HG02623 (cell line): ENCODE data around the gene PALLD.
"Not testable (repeated sequence)": the region's sequence is repeated elsewhere in the genome, so short reads cannot be mapped to it uniquely, and the experiment has no call there.

Experiments
- ATAC-seq: cut with Tn5 transposase; IDR thresholded peaks from one replicate; pipeline ENCODE4 v1.9.1; 2021; ENCODE audit warnings: moderate library complexity; ENCODE audit not compliant: unreplicated experiment

The PALLD gene

DNA sequence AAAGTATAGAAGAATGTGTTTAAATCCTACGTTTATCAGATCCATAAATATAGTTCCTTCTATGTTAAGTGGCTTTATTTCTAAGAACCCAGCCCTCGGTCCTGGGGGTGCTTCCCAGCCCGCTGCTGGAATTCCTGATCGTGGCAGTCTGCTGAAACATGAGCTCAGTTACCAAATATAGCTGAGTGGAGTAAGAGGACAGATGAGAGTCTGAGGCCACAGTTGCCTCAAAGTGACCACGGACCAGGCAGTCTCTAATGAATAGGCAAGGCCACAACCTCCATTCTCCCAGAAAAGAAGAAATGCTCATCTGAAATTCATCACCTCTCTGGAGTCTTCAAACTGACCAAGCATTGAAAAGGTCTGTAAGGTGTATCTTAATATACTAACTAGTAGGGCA lies at the start of gene PALLD:
TSS of gene PALLD (plus strand) at position 219 of the 400 bp plus-strand sequence.
- no peak for ATAC-seq

DNA sequence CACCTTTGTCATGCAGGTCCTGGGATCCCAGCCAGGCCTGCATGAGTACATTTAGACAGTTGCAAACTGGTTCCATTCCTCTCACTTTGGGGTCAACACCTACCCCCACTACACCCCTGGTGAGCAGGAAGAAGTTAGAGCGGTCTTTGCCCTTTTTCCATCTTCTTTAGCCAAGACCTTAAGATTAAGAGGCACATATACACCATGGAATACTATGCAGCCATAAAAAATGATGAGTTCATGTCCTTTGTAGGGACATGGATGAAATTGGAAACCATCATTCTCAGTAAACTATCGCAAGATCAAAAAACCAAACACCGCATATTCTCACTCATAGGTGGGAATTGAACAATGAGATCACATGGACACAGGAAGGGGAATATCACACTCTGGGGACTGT lies 47.8 kb upstream of the PALLD start:
- ATAC-seq: not testable (repeated sequence)

DNA sequence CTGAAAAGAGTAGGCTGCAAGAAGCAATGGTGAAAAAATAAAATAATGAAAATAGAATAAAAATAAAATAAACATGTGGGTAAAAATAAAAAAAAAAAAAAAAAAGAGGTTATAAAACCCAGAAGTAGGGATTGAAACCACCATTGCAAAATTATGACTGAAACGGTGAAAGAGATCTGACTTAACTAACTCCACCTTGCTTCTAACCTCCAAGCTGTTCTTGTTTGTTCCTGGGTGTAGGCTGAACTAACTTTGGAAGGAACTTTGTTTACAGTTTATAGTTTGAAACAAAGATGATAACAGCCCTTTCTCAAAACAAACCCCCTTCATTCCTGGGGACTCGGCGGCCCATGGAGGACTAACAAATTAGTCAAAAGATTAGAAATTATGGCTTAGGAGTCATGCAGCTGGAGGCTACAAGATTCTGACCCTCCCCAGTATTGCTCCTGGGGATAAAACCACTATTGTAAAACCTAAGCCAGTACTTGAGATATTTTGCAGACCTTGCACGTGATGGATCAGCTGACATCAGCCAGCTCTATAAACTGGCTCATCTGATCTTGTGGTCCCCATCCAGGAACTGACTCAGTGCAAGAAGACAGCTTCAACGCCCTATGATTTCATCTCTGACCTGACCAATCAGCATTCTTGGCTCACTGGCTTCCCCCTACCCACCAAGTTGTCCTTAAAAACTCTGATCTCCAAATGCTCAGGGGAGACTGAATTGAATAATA lies 47.0 kb upstream of the PALLD start:
- ATAC-seq: no peak

- peak; percentile 11 for ATAC-seq
These were observed 45.5 kb upstream of the PALLD start for GRCh38 chr4:168451331-168451730.

DNA sequence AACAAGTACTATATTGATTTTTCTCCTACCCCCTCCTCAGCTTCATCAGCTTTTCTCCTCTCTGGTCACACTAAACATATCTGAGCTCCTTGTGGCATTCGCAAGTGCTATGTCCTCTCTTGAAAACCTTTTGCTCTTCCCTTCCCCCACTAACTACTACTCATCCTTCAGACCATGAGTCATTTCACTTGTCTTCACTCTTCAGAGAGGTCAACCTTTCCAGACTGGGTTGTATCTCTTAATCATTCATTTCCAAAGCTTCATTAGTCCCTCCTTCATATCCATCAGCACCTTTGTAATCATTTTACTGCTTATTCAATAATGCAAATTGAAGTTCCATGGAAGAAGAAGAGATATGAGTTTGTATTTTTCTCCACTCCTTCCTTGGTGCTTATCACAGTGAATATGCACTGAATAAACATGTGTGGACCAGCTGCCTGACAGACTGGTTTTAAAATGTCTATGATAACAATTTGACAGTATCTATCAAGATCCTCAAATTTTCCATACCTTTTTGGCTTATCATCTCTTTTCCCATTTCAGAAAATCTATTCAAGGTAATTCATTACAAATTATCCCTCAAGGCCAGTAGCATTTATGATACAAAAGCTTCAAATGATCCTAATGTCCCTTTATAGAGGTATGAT lies 45.0 kb upstream of the PALLD start:
- ATAC-seq: peak; percentile 69

GRCh38 chr4:168453146-168453545 lies 43.7 kb upstream of the PALLD start:
- no peak for ATAC-seq

- ATAC-seq: not testable (repeated sequence)
These were observed 38.6 kb upstream of the PALLD start for GRCh38 chr4:168458256-168458655.

DNA sequence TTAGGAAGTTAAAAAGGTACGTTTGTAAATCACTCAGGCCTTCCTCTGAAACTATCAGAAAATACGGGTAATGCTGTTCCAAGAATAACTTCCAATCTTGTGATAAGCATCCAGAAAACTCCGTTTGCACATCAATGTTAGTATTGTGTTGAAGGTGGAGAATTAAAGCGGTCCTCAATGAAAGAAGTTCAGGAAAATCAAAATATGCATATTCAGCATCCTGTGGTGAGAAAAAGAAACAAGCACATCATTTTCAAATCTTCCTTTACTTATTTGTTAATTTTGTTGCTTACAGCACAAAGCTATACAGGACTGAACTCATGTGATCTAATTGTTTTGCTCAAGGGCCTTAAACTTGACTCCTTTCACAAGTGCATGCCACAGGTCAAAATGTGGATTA lies 35.0 kb upstream of the PALLD start:
- no peak for ATAC-seq

- no peak for ATAC-seq
These were observed 23.9 kb upstream of the PALLD start for GRCh38 chr4:168472920-168473319.

- no peak for ATAC-seq
These were observed 22.1 kb upstream of the PALLD start for GRCh38 chr4:168474660-168475320.

GRCh38 chr4:168475745-168476144 lies 21.1 kb upstream of the PALLD start:
- ATAC-seq: no peak

GRCh38 chr4:168478868-168479267 lies 18.0 kb upstream of the PALLD start:
- no peak for ATAC-seq

DNA sequence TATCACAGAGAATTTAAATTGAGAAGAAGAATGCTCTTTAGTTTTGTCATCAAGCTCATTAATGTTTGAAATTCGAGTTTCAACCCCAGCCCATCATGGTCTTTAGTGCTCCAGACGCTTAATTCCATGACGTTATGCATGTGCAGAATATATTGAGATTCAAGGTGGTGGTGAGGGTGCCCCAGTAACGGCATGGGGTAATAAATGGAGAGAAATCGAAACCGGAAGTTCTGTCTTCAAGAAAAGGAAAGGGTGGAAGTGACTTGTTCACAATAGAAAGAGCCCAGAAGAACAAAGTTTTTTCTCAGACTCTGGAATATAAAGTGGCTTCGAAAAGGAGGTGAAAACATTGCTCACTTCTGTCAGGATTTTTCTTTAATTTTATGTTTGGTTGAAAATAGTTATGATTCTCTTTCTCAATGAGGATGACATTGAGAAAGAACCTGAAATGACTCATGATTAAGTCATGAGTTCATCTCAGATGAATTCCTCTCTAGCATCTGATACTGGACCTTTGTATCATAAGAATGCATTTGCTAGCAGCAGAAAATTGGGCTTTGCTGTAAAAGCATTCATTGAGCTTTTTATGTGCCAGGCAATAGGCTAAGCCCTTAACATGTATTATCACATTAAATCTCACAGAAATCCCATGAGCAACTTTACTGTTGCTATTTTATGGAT lies 15.8 kb upstream of the PALLD start:
- ATAC-seq: peak; percentile 27

DNA sequence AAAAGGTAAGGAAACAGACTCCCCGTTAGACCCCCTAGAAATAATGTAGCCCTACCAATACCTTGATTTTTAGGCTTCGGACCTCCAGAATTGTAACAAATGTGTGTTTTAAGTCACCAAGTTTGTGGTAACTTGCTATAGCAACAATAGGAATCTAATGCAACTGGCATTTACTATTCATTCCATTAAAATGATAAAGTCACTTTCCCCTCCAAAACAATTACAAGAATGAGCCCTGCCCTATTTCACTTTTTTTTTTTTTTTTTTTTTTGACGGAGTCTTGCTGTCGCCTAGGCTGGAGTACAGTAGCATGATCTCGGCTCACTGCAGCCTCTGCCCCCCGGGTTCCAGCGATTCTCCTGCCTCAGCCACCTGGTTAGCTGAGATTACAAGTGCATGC lies 13.0 kb upstream of the PALLD start:
- no peak for ATAC-seq

- no peak for ATAC-seq
These were observed 12.2 kb upstream of the PALLD start for GRCh38 chr4:168484626-168485025.

GRCh38 chr4:168485156-168485910 lies 11.5 kb upstream of the PALLD start:
- ATAC-seq: no peak

DNA sequence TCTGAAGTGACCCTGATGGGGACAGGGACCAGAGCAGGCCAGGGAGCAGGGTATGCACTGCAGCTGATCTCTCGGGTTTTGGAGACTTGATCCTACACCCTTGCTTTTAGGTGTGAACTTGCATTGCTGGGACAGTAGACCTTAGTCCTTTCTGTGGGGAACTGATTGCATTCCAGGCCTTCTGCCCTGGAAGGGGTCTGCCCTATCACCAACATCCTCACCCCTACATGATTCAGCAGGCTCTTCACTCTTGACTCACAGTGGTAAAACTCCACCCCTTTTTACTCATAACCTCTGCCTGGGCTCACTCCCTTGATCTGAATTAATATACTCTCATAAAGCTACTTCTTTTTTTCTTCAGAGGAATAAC lies 10.0 kb upstream of the PALLD start:
- ATAC-seq: no peak

DNA sequence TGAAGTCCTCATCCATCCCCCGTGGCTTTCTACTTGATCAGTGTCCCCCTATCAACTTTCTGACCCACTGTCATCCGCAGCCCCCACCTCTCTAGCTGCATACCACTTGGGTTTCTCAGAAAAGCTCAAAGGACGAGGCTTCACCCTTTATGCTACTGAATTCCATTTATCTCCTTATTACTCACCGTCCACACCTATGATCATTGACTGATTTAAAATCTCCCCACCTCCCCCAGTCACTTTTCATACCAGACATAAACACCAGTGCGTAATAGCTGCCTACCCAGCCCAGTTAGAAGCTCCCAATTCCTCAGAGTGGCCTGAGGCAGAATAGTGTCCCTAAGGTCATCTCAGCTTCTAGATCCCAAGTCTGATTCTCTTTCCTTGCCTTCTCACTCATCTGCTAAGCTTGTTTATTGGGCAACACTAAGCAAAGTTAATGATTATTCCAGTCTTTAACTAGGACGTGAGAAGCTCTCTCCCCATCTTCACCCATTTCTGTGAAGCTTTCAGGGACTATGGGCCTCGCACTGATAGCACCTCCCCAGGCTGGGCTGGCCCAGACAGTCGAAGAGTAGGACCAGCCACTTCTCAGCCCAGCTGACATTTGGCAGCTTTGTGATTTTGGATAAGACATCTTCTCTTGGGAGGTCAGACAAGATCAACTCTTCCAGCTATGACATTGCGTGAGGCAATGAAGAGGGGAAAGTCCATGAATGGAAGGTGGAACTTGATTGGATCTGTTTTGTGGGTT lies 9.4 kb upstream of the PALLD start:
- no peak for ATAC-seq

DNA sequence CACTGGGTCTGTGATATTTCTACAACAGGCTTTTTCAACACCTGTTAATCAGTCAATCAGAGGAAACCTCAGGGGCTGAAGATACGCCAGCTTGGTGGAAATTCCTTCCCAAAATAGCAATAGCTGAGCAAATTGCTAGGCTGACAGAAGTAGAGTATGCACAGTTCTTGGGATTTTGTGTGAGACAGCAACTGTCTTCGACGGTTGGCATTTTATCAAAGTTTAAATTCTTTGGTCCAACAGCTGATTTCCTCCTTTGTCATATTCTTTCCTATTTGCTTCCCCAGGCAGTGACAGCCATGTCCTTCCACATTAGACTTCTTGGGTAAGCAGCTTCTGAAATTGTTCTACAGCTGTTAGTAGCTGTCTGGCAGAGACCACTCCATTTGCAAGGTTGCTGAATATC lies 8.0 kb upstream of the PALLD start:
- ATAC-seq: no peak

- ATAC-seq: no peak
These were observed 7.2 kb upstream of the PALLD start for GRCh38 chr4:168489616-168490015.
